Measurements from ENCODE around the gene EXO1. TPM values are rescaled to one million over a fixed set of nuclear protein-coding genes. Genes with fewer than 3 reads are reported as not detected.

Gene EXO1
- total and polyA plus RNA-seq, 2 donors (not counting 3 experiments of a cell fraction or from before 2014, with no cell fraction given): 4.1 to 23.5 TPM

GRCh38 chr1:241846862-241847539 lies 1.0 kb upstream of the EXO1 start:
- BruUV-seq (replicated peaks): no TSS peak
- ChIA-PET POLR2A (no interaction called here), CTCF (interaction anchor here (1.4 to 1.9 kb wide), 3 partner anchors 152 to 315 kb away, joined by 4 to 11 read pairs (median 7); partner anchors contain the start of genes KMO and MAP1LC3C)
- H3K4me3 ChIP-seq (replicated peaks in 1 of 3; ENCODE audit: insufficient read depth in 1 of 3, low read depth in 1 of 3, low read length in 3 of 3): peak overlapping the region in 2 of 3 experiments; percentile 61 to 69
- H4K20me1 ChIP-seq (replicated peaks; ENCODE audit: control insufficient read depth, extremely low read depth, insufficient read depth, low read length): no peaks in the 10 kb centered on the region
- peak overlapping the region; percentile 91 for H2AFZ ChIP-seq (ENCODE audit: low read depth, low read length)
- H3K27me3 ChIP-seq (ENCODE audit: control insufficient read depth in 2 of 2, insufficient read depth in 2 of 2, low read length in 2 of 2): peaks cover 6 to 14% of the 10 kb centered on the region in 2 experiments
- FAIRE-seq (no peak), DNase-seq (ENCODE audit: low read depth, low spot score) (no peak)
- H3K9ac ChIP-seq (replicated peaks; ENCODE audit: extremely low read depth, insufficient read depth, low read length): peak overlapping the region; percentile 79
- H3K36me3 ChIP-seq (ENCODE audit: control insufficient read depth in 2 of 2, extremely low read depth in 1 of 2, insufficient read depth in 2 of 2, low read length in 2 of 2): peaks cover 0 to 2% of the 10 kb centered on the region in 2 experiments
- peaks cover 11% of the 10 kb centered on the region for H3K79me2 ChIP-seq (ENCODE audit: control insufficient read depth, insufficient read depth, low read length)
- dilution Hi-C loops (cut with MboI; ENCODE audit: extremely low pct_ligation_motif_present, low sequenced_read_pairs) (no loop called here), intact Hi-C loops (cut with micrococcal nuclease) (loop anchor here (1.0 to 5.0 kb wide), 2 partner anchors 151 to 330 kb away; partner anchors contain the start of gene FH)
- peak overlapping the region; percentile 85 for H3K27ac ChIP-seq (ENCODE audit: insufficient read depth, low read depth, low read length)
- peaks cover 12% of the 10 kb centered on the region for H3K4me1 ChIP-seq (ENCODE audit: control insufficient read depth, extremely low read depth, insufficient read depth, low read length)
- H3K9me3 ChIP-seq (replicated peaks; ENCODE audit: control insufficient read depth, insufficient read depth, low read length): no peaks in the 10 kb centered on the region
- TF ChIP-seq EZH2 (IDR thresholded peaks at IDR 0.05; ENCODE audit: borderline replicate concordance, low read depth, low read length, severe bottlenecking) (no peak), JUN (IDR thresholded peaks at IDR 0.05; ENCODE audit: borderline replicate concordance, insufficient read depth, insufficient read length, low read depth) (no peak), MYC (IDR thresholded peaks at IDR 0.05; ENCODE audit: low read depth, low read length) (no peak), CTCF (IDR thresholded peaks at IDR 0.05; ENCODE audit: extremely low read depth in 1 of 2, insufficient read depth in 1 of 2, low read depth in 1 of 2, low read length in 2 of 2) (no peak), POLR2AphosphoS5 (IDR thresholded peaks at IDR 0.05; ENCODE audit: insufficient read depth, low read depth, low read length) (no peak), MAX (IDR thresholded peaks at IDR 0.05; ENCODE audit: insufficient read depth, insufficient read length) (no peak), FOS (IDR thresholded peaks at IDR 0.05; ENCODE audit: borderline replicate concordance, insufficient read depth, low read length) (no peak), POLR2A (IDR thresholded peaks at IDR 0.05; ENCODE audit: low read depth, low read length) (no peak), GATA2 (IDR thresholded peaks at IDR 0.05; ENCODE audit: insufficient read depth, insufficient read length, low read depth, low read length) (no peak)
- no peaks in the 10 kb centered on the region for H3K9me1 ChIP-seq (replicated peaks; ENCODE audit: control insufficient read depth, extremely low read depth, insufficient read depth, low read length)
- peak overlapping the region; percentile 85 for H3K4me2 ChIP-seq (ENCODE audit: insufficient read depth, low read length)
